ENCODE results near the gene MYO5A. TPM values are rescaled to one million over a fixed set of nuclear protein-coding genes. Genes with fewer than 3 reads are reported as not detected.

MYO5A gene
- total RNA-seq, 1 donor from 2014 or later: 19.8 TPM

DNA sequence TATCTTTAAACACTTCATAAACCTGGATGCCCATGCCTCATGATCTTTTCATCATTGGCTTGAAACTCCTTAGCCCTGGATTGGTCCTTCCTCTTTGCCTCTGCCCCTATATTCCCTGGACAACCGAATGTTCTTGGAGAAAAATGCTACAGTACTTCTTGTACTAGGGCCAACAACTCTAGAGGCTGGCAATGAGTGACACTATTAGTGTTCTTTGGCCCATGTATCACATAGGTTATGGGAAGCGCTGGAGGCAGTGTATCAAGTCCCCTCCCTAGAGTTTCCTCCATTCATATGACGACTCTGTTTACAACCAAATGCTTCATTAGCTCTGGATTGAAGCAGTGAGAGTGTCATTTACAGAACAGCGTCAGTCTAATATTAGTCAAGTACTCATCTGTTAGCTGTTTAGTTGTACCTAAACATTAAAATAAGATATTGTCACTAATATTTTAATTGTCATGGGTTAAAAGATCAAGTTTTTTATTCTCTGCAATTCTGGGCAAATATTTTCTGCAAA lies 166.6 kb downstream of the MYO5A start:
- Mint-ChIP-seq H3K36me3 (ENCODE audit: low read depth) (peaks cover 41% of the 10 kb centered on the region), H3K4me1 (no peaks in the 10 kb centered on the region), H3K27me3 (no peaks in the 10 kb centered on the region), H3K4me3 (no peak overlapping the region), H3K27ac (no peak overlapping the region), H3K9me3 (no peaks in the 10 kb centered on the region)
- intact Hi-C loops (cut with micrococcal nuclease): no loop called here
- no peak for DNase-seq

DNA sequence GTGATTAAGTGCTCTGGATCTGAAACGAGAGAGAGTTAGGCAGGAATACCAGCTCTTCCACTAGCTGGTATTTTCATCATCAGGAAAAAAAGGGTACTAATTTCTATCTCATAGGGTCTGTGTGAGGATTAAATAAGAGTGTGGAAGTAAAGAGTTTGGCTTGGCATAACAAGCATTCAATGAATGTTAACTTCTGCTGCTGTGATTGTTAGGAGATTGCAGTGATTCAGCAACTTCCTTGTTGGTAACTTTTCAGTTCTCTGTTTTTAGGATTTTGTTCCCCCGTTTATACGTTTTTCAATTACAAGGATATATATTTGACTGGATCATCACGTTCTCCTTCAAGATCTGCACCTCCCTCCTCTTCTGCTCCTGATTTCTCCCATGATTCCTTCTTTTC lies 167.2 kb downstream of the MYO5A start:
- intact Hi-C loops (cut with micrococcal nuclease): no loop called here
- Mint-ChIP-seq H3K4me3 (no peak overlapping the region), H3K4me1 (no peaks in the 10 kb centered on the region), H3K27me3 (no peaks in the 10 kb centered on the region), H3K27ac (no peak overlapping the region), H3K36me3 (ENCODE audit: low read depth) (peaks cover 40% of the 10 kb centered on the region), H3K9me3 (no peaks in the 10 kb centered on the region)
- no peak for DNase-seq

DNA sequence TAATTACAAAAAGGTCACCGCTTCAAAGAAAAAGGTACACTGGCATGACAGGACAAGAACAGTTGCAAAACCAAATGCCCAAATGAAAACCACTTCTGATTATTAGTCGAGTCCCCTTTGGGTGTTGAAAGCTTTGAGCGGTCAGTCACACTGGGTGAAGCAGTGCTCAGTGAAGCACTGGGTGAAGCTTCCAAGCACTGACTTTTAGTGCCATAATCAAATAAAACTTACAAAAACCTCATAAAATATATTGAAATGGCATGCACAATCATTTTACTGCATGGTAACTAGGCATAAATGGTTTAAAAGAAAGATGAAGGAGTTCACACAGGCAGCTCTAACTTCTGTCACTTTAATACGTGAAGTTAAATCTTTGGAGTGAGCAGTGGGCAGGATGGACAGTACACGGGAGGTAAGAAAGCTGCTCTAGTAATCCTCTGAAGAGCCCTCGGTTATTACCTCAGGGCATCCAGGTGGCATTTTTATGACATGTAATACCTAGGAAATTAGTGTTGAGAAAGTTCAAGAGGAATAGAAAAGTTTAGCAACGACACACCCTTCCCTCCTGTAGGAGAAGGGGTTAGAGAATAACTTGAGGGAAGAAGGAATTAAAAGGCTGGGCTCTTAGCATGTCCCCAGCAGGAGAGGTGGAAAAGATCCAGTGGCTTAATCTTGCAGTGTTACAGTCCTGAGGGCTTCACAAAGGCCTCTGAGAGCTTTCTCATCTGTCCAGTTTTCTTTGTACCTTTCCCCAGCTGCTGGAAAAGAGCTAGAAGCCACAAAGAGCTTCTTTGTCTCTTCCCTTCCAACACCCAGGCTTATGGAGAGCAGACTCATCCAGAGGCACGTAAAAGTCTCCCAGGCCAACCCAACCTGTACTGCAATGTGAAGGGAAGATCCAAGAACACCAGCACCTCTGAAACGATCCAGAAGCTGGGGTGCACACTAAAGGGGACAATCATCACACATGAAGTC lies 168.2 kb downstream of the MYO5A start:
- intact Hi-C loops (cut with micrococcal nuclease): no loop called here
- Mint-ChIP-seq H3K36me3 (ENCODE audit: low read depth) (peaks cover 36% of the 10 kb centered on the region), H3K27me3 (no peaks in the 10 kb centered on the region), H3K9me3 (no peaks in the 10 kb centered on the region), H3K4me3 (no peak overlapping the region), H3K27ac (no peak overlapping the region), H3K4me1 (no peaks in the 10 kb centered on the region)
- no peak for DNase-seq

DNA sequence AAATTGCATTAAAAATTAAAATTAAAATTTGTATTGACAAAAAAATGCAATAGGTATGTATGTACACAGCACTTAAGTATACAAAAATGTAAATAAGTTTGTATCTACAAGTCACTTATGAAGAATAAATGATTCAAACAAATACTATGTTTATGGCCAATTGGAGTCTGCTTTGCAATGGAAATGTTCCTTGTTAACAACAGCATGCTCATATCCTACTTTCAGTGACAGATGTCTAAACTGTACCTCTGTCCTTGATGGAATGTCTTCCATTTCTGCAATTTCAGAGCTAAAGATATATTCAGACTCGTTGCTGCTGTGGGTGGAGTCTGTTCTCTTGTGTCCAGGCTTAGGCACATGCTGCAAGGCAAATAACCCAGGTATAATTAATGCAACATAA lies 169.0 kb downstream of the MYO5A start:
- no peaks in the 10 kb centered on the region for H3K27me3 Mint-ChIP-seq
- no peak overlapping the region for H3K4me3 Mint-ChIP-seq
- peaks cover 32% of the 10 kb centered on the region for H3K36me3 Mint-ChIP-seq (ENCODE audit: low read depth)
- no peaks in the 10 kb centered on the region for H3K4me1 Mint-ChIP-seq
- no peak overlapping the region for H3K27ac Mint-ChIP-seq
- DNase-seq: no peak
- intact Hi-C loops (cut with micrococcal nuclease): no loop called here
- H3K9me3 Mint-ChIP-seq: no peaks in the 10 kb centered on the region

DNA sequence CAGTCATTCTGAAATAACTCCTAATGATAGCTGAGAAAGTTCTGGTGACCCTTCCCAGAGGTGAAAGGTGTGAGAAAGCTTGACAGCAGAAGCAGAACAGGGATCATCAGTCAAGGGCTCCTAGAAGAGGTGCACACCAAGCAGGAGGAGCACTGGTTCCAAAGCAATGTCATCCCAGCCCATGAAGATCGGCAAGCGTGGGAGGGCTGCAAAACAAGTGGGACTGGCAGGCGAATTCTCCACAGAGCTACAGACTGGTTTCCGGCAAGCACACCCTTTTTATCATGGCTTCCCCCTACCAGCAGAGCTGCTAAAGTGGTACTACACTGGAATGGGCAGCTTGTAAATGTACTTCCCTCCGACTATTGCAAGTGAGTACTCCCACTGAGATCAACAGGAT lies 170.7 kb downstream of the MYO5A start:
- Mint-ChIP-seq H3K36me3 (ENCODE audit: low read depth) (peaks cover 21% of the 10 kb centered on the region), H3K4me1 (no peaks in the 10 kb centered on the region), H3K27ac (no peak overlapping the region), H3K4me3 (no peak overlapping the region), H3K9me3 (no peaks in the 10 kb centered on the region), H3K27me3 (no peaks in the 10 kb centered on the region)
- DNase-seq: no peak
- intact Hi-C loops (cut with micrococcal nuclease): no loop called here

DNA sequence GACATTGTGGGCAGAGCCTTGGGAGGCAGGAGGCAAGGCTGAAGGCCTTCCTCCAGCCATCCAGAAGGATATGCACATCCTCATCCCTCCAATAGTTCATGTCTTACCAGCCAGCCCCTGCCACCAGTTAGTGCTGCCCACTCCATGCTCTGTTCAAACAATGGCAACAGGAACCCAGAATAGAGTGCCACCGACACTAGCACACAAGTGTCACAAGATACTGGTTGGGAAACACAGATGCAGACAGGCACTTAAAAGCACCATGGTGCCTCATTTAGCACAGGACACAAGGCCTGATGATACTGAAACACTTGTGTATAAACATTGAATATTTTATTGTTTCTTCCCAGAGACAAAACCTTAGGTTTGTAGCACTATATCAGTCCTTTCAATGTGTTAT lies 176.6 kb downstream of the MYO5A start:
- intact Hi-C loops (cut with micrococcal nuclease): no loop called here
- peaks cover 18% of the 10 kb centered on the region for H3K36me3 Mint-ChIP-seq (ENCODE audit: low read depth)

DNA sequence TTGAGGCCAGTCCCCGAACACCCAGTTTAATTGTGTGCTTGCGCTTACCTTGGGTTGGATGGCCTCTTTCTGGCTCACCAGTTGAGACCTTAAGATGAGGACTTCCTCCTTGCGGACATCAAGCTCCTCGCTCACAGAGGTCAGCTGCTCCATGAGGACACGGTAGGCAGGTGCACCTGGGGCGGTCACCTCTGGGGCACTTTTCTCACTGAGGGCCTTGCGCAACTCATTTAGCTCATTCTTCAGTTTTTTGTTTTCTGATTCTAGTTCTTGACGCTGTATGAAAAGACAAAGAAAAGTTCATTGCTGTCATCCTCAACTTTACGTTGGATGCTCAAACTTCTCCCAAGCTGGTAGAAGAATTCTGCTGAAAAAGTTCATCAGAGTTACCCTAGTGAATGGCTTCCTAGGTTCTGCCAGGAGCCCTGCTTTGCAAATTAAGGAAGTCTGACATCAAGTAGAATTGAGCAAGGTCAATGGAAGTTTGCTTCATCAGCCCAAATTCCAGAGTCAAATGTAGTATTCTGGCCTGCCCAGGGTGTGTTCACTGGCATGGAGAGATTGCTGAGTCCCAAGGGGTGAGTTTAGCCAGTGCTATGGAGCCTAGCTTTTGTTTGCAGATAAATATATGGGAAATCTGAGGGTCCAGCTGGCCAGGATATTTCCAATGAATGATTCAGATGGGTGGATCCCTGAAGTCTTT lies 177.3 kb downstream of the MYO5A start:
- peaks cover 19% of the 10 kb centered on the region for H3K36me3 Mint-ChIP-seq (ENCODE audit: low read depth)
- intact Hi-C loops (cut with micrococcal nuclease): no loop called here
- H3K9me3 Mint-ChIP-seq: no peaks in the 10 kb centered on the region

More for the DNA sequence above, 176.6 kb downstream of the MYO5A start:
- Mint-ChIP-seq H3K9me3 (no peaks in the 10 kb centered on the region), H3K4me3 (no peak overlapping the region), H3K27me3 (no peaks in the 10 kb centered on the region), H3K4me1 (peaks cover 2% of the 10 kb centered on the region), H3K27ac (no peak overlapping the region)
- DNase-seq: no peak

DNA sequence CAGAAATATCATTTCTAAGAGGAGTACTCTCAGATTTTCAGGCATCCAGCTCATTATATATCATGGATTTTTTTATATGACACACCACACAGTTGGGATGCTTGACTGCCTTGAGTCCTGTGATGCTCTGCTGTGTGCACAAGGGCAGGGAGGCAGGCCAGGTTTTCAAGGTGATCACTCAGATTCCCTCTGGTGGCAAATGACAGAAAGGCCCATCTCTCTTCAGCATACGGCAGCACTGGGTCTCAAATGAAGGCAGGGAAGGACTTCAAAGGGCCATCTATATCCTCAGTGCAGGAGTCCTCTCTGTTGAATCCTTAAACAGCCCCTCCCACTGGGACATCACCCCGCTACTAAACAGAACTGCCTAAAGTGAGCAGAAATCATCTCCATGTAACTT lies 178.3 kb downstream of the MYO5A start:
- no peak for DNase-seq
- peaks cover 23% of the 10 kb centered on the region for H3K36me3 Mint-ChIP-seq (ENCODE audit: low read depth)

More for the DNA sequence above, 177.3 kb downstream of the MYO5A start:
- H3K4me3 Mint-ChIP-seq: no peak overlapping the region
- H3K4me1 Mint-ChIP-seq: peaks cover 3% of the 10 kb centered on the region
- H3K27me3 Mint-ChIP-seq: no peaks in the 10 kb centered on the region
- DNase-seq: no peak
- no peak overlapping the region for H3K27ac Mint-ChIP-seq

DNA sequence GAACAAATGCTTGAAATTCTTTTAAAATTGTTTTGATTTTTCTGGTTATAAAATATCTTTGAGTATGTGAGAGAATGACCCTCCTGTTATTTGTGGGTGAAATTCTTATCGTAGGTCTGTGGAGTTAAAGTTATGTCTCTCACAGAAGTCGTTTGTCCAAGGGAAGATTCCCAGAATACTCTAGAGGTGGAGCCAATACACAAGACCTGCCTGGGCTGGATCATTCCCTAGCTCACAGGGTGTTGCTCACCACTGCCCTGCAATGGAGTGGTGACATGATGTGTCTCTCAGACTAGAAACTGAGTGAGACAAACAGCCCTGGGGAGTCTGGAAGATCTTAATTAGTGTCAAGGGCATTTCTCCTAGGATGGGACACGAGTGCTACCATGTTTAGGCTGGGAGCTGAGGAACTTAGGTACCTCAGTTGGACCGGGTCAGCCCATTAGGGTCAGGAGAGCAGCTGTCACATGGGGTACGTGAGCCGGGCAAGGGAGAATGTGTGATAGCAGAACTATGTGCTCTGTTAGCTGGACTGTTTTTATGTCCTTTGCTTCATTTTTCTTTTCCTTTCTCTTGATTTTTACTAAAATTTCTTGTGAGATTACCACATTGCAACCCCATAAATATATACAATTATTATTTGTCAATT lies 179.5 kb downstream of the MYO5A start:
- H3K4me1 Mint-ChIP-seq: peaks cover 6% of the 10 kb centered on the region
- no peak overlapping the region for H3K27ac Mint-ChIP-seq
- no peaks in the 10 kb centered on the region for H3K9me3 Mint-ChIP-seq
- peaks cover 25% of the 10 kb centered on the region for H3K36me3 Mint-ChIP-seq (ENCODE audit: low read depth)
- no peak for DNase-seq
- H3K27me3 Mint-ChIP-seq: no peaks in the 10 kb centered on the region
- H3K4me3 Mint-ChIP-seq: no peak overlapping the region
- intact Hi-C loops (cut with micrococcal nuclease): no loop called here

More for the DNA sequence above, 178.3 kb downstream of the MYO5A start:
- Mint-ChIP-seq H3K4me3 (no peak overlapping the region), H3K9me3 (no peaks in the 10 kb centered on the region), H3K27me3 (no peaks in the 10 kb centered on the region), H3K4me1 (peaks cover 3% of the 10 kb centered on the region), H3K27ac (no peak overlapping the region)
- intact Hi-C loops (cut with micrococcal nuclease): no loop called here

DNA sequence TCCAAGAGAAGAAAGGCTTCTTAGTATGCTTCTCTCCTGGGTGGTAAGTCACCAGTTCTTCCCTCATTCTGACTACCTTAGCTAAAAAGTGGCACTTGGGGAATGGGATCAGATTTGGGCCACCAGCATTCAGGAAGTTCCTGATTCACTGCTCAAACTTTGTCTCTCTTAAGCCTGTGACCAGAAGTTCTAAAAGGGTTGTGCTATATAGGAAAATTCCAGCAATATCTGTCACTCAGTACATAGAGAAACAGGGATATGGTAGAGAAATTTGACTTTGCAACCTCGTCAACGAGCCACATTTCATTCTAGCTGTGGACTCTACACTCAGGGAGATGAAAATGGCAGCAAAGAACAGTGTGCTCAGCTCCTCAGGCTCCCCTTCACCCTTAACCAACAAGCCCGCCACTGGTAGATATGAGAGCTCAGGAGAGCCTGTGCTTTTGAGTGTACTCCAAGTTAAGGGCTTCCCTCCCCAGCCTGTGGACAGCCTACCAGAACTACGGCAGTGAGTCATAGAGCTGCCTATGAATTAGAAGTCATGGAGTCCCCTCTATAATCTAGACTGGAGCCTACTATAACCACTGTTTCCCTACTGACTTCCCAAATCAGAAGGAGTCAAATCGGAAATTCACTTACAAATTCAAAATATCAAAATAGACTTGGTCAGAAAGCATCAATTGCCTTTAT lies 180.5 kb downstream of the MYO5A start:
- H3K9me3 Mint-ChIP-seq: no peaks in the 10 kb centered on the region
- H3K4me3 Mint-ChIP-seq: no peak overlapping the region
- H3K4me1 Mint-ChIP-seq: peaks cover 8% of the 10 kb centered on the region
- no peaks in the 10 kb centered on the region for H3K27me3 Mint-ChIP-seq
- intact Hi-C loops (cut with micrococcal nuclease): no loop called here
- no peak for DNase-seq
- no peak overlapping the region for H3K27ac Mint-ChIP-seq
- H3K36me3 Mint-ChIP-seq (ENCODE audit: low read depth): peaks cover 26% of the 10 kb centered on the region

DNA sequence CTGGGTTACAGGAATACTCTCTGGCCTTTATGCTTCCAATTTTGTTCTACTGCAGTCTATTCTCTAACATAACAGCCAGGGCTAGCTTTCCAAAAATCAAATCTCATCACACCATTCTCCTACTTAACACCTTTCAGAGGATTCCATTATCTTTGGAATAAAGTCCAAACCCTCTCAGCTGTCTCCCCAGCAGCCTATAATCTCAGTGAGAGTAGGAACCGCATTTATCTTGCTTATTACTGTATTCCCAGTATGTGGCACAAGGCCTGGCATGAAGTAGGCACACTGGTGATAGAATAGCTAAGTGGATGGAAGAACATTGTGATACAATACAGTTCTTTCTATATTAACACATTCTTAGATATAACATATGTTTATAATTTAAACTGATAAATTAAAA lies 184.1 kb downstream of the MYO5A start:
- peaks cover 22% of the 10 kb centered on the region for H3K36me3 Mint-ChIP-seq (ENCODE audit: low read depth)
- peaks cover 8% of the 10 kb centered on the region for H3K4me1 Mint-ChIP-seq
- H3K9me3 Mint-ChIP-seq: no peaks in the 10 kb centered on the region
- H3K27me3 Mint-ChIP-seq: no peaks in the 10 kb centered on the region
- H3K27ac Mint-ChIP-seq: no peak overlapping the region
- DNase-seq: no peak
- H3K4me3 Mint-ChIP-seq: no peak overlapping the region
- intact Hi-C loops (cut with micrococcal nuclease): no loop called here

DNA sequence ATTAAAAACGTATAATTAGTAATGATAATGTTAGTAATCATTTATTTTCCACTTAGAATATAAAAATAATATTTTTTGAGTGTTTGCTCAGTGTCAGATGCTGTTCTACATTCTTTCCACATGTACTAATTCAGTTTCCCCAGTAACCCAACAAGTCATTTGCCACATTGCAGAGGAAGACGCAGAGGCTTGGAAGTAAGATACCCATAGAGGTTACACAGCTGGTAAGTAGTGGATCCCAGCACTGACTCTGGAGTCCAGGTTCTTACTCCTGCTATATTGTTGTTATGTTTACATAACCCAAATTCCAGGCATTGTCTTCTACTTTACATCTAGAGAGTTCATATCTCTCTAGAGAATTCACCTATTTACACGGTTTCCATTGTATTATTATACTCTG lies 184.8 kb downstream of the MYO5A start:
- H3K9me3 Mint-ChIP-seq: no peaks in the 10 kb centered on the region
- H3K4me1 Mint-ChIP-seq: peaks cover 8% of the 10 kb centered on the region
- peaks cover 24% of the 10 kb centered on the region for H3K36me3 Mint-ChIP-seq (ENCODE audit: low read depth)
- intact Hi-C loops (cut with micrococcal nuclease): no loop called here
- no peaks in the 10 kb centered on the region for H3K27me3 Mint-ChIP-seq
- H3K4me3 Mint-ChIP-seq: no peak overlapping the region
- no peak for DNase-seq
- no peak overlapping the region for H3K27ac Mint-ChIP-seq

DNA sequence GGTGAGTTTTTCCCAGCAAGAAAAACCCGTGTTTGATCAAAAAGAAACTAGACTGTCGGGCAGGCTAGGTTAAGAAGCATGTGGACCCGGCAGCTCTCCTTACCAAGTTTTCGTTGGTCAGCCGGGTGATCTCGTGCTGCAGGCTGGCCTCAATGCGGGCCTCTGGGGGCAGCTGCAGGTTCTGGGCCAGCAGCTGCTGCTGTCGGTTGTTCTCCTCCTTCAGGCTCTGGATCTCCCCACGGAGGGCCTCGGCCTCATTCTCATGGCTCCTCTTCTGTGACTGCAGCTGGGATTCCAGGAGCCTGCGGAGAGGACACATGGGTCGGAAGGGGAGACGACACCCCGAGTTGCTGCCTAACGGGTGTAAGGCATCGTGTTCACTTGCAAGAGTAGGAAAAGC lies 188.6 kb downstream of the MYO5A start:
- Mint-ChIP-seq H3K27me3 (no peaks in the 10 kb centered on the region), H3K27ac (no peak overlapping the region), H3K9me3 (no peaks in the 10 kb centered on the region), H3K4me3 (no peak overlapping the region), H3K4me1 (peaks cover 18% of the 10 kb centered on the region), H3K36me3 (ENCODE audit: low read depth) (peaks cover 19% of the 10 kb centered on the region)
- intact Hi-C loops (cut with micrococcal nuclease): no loop called here
- no peak for DNase-seq

Data from activated CD4-positive, alpha-beta T cell treated with anti-CD3 and anti-CD28 coated beads, Interleukin-2, amount 10 ng/mL, durations not matched to agents 24 days and 14 days (primary cell).